IMR-90 (cell line): ENCODE measurements around the gene BTG2. TPM values are rescaled to one million over a fixed set of nuclear protein-coding genes. Genes with fewer than 3 reads are reported as not detected.
"Not testable (repeated sequence)": the region's sequence is repeated elsewhere in the genome, so short reads cannot be mapped to it uniquely, and the experiment has no call there.

Experiments
- ATAC-seq: fragments of 200-7000 bp; cut with Tn5 transposase; 2 replicates; pipeline ENCODE4 v1.9.1; 2020; ENCODE audit warnings: low read depth, mild to moderate bottlenecking, moderate library complexity
- BruUV-seq: library from RNA; stranded (reverse); fragments of 400-500 nt; replicated peaks from 2 replicates; lab custom pipeline; 2021; lab: Mats Ljungman, UMichigan
- CTCF ChIA-PET: fragments of 300-600 bp; formaldehyde crosslinking; extraction: SDS; loops from one replicate; lab custom pipeline; 2021; ENCODE audit warnings: antibody characterized with exemption; lab: Yijun Ruan, JAX
- POLR2A ChIA-PET: fragments of 300-600 bp; sonication (Branson Sonifier 250); formaldehyde crosslinking; loops from one replicate; lab custom pipeline; 2022; ENCODE audit warnings: antibody characterized with exemption; ENCODE audit not compliant: unreplicated experiment; lab: Charles Lee
- DNase-seq: peaks from one replicate; pipeline ENCODE4 v3.0.0; 2013
- H2AFZ ChIP-seq: replicated peaks from 2 replicates; pipeline ENCODE3; 2013; ENCODE audit warnings: low read length, mild to moderate bottlenecking; ENCODE audit not compliant: poor library complexity
- H2AK5ac ChIP-seq: 2 replicates; pipeline ENCODE4 v1.6.1; 2013; ENCODE audit warnings: low read depth, low read length, inconsistent platforms
- H2AK9ac ChIP-seq: replicated peaks from 2 replicates; pipeline ENCODE3; 2013; ENCODE audit warnings: mild to moderate bottlenecking, low read depth, low read length, moderate library complexity; ENCODE audit not compliant: poor library complexity
- H2BK120ac ChIP-seq: 2 replicates; pipeline ENCODE4 v1.6.1; 2013; ENCODE audit warnings: low read depth, low read length, inconsistent platforms
- H2BK15ac ChIP-seq: 3 replicates; pipeline ENCODE4 v1.6.1; 2013; ENCODE audit warnings: low read depth, low read length, inconsistent platforms
- H2BK20ac ChIP-seq: 2 replicates; pipeline ENCODE4 v1.6.1; 2013; ENCODE audit warnings: low read depth, mild to moderate bottlenecking, inconsistent platforms, low read length, moderate library complexity
- H2BK5ac ChIP-seq: 2 replicates; pipeline ENCODE4 v1.6.1; 2013; ENCODE audit warnings: mild to moderate bottlenecking, low read depth, low read length, inconsistent platforms; ENCODE audit not compliant: poor library complexity, severe bottlenecking
- H3K14ac ChIP-seq: replicated peaks from 2 replicates; pipeline ENCODE4 v1.6.1; 2013; ENCODE audit warnings: low read depth, low read length, inconsistent platforms
- H3K18ac ChIP-seq: 2 replicates; pipeline ENCODE4 v1.6.1; 2013; ENCODE audit warnings: low read depth, low read length, control low read depth
- H3K23ac ChIP-seq: 2 replicates; pipeline ENCODE4 v1.6.1; 2013; ENCODE audit warnings: low read depth, low read length, inconsistent platforms
- H3K27ac ChIP-seq: 2 replicates; pipeline ENCODE4 v1.5.1; 2013; ENCODE audit warnings: mild to moderate bottlenecking, control low read depth, low read length; ENCODE audit not compliant: insufficient read depth
- H3K27me3 ChIP-seq: 2 replicates; pipeline ENCODE4 v1.6.1; 2013; ENCODE audit warnings: low read length; ENCODE audit not compliant: control insufficient read depth, insufficient read depth
- H3K36me3 ChIP-seq: 2 replicates; pipeline ENCODE4 v1.6.1; 2013; ENCODE audit warnings: low read length, mixed read lengths; ENCODE audit not compliant: control insufficient read depth, insufficient read depth
- H3K4ac ChIP-seq: 2 replicates; pipeline ENCODE4 v1.6.1; 2013; ENCODE audit warnings: low read depth, low read length, inconsistent platforms
- H3K4me1 ChIP-seq: 2 replicates; pipeline ENCODE4 v1.6.1; 2013; ENCODE audit warnings: low read length, mixed read lengths; ENCODE audit not compliant: control insufficient read depth, insufficient read depth
- H3K4me2 ChIP-seq: 2 replicates; pipeline ENCODE4 v1.6.1; 2013; ENCODE audit warnings: low read depth, mild to moderate bottlenecking, control low read depth, low read length, moderate library complexity
- H3K4me3 ChIP-seq: 2 replicates; pipeline ENCODE4 v1.5.1; 2013; ENCODE audit warnings: low read depth, mild to moderate bottlenecking, control low read depth, low read length, moderate library complexity; ENCODE audit not compliant: insufficient read depth
- H3K56ac ChIP-seq: 2 replicates; pipeline ENCODE4 v1.6.1; 2013; ENCODE audit warnings: low read length, inconsistent platforms; ENCODE audit not compliant: insufficient read depth; ENCODE audit errors: extremely low read depth
- H3K79me1 ChIP-seq, 2 experiments: 2 replicates each; pipeline ENCODE4 v1.6.1; 2013; ENCODE audit warnings: low read length in 2 of 2, inconsistent platforms in 1 of 2, low read depth in 1 of 2
- H3K9ac ChIP-seq: 2 replicates; pipeline ENCODE4 v1.6.1; 2013; ENCODE audit warnings: low read depth, low read length, control low read depth
- H3K9me1 ChIP-seq: 2 replicates; pipeline ENCODE4 v1.6.1; 2013; ENCODE audit warnings: low read length, inconsistent platforms; ENCODE audit not compliant: insufficient read depth
- H3K9me3 ChIP-seq: 2 replicates; pipeline ENCODE4 v1.6.1; 2013; ENCODE audit warnings: low read length; ENCODE audit not compliant: control insufficient read depth, insufficient read depth
- H4K20me1 ChIP-seq: 2 replicates; pipeline ENCODE4 v1.6.1; 2013; ENCODE audit warnings: low read length, inconsistent platforms; ENCODE audit not compliant: insufficient read depth
- H4K5ac ChIP-seq: 2 replicates; pipeline ENCODE4 v1.6.1; 2013; ENCODE audit warnings: mild to moderate bottlenecking, low read depth, low read length, control low read depth
- H4K8ac ChIP-seq, 2 experiments: 2 replicates each; pipeline ENCODE4 v1.6.1; 2013; ENCODE audit warnings: low read depth in 2 of 2, low read length in 2 of 2, control low read depth in 1 of 2, inconsistent platforms in 1 of 2
- H4K91ac ChIP-seq: 2 replicates; pipeline ENCODE4 v1.6.1; 2013; ENCODE audit warnings: low read depth, low read length, inconsistent platforms; ENCODE audit not compliant: insufficient read depth
- WGBS, 2 experiments: methylation state at CpG; one replicate each; pipeline versions ENCODE4 v1.1.5 to v1.1.7; 2013; ENCODE audit warnings: missing lambda C conversion rate in 2 of 2; ENCODE audit not compliant: insufficient read length in 1 of 2; ENCODE audit errors: extremely low coverage in 2 of 2; 5-methylcytosine and 5-hydroxymethylcytosine counted together
- dilution Hi-C: fragments of 300-500 bp; cut with HindIII; formaldehyde crosslinking; loops from one replicate; pipeline ENCODE4 v1.14.3; 2018; ENCODE audit warnings: low sequenced_read_pairs; ENCODE audit not compliant: unreplicated experiment
- in situ Hi-C: fragments of 300-500 bp; cut with MboI; formaldehyde crosslinking; loops from 3 replicates; pipeline ENCODE4 v1.14.3; 2019; ENCODE audit warnings: low sequenced_read_pairs, inconsistent platforms, mixed read lengths
- intact Hi-C: fragments of 100-400 bp; cut with micrococcal nuclease; formaldehyde crosslinking; loops from 2 replicates; pipeline ENCODE4 v1.10.0; 2022
- polyA plus RNA-seq, 3 experiments: library from polyadenylated mRNA; depleted of rRNA; stranded (reverse); fragments of >200 nt; gene quantifications; 2 replicates each; pipeline ENCODE4 v1.2.3, GENCODE V29; 2012; ENCODE audit warnings: low replicate concordance in 1 of 3
- total RNA-seq: library from RNA; depleted of rRNA; stranded (reverse); fragments of >200 nt; gene quantifications from 2 replicates; pipeline ENCODE4 v1.2.3, GENCODE V29; 2012

Gene BTG2
- total and polyA plus RNA-seq, 2 of the 4 experiments (the other 2 are of a cell fraction) = 8.4 to 18.8 TPM

DNA sequence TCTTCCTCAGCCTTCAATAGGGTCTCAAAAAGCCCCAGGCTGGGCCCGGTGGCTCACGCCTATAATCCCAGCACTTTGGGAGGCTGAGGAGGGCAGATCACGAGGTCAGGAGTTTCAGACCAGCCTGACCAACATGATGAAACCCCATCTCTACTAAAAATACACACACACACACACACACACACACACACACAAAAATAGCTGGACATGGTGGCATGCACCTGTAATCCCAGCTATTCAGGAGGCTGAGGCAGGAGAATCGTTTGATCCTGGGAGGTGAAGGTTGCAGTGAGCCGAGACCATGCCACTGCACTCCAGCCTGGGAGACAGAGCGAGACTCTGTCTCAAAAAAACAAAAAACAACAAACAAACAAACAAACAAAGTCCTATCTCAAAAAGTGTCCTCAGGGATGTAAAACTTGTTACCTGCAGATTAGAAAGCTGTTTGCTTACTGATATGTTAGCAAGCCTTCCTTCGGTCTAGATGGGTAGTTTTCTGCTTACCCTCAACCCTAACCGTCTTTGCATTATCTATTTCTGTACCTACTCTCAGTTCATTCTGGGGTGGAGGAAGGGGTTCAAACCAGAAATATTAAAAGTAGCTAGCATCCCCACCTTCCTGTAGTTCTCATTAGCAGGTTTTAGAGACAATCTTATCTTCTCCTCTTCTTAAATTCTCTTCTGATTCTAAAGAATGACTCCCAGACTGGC lies 5.4 kb upstream of the BTG2 start:
- H3K23ac ChIP-seq, H2BK15ac ChIP-seq, H4K20me1 ChIP-seq, BruUV-seq, H3K4me2 ChIP-seq, H2AK9ac ChIP-seq, H3K4me3 ChIP-seq, H2AFZ ChIP-seq, ATAC-seq, H4K8ac ChIP-seq, in situ Hi-C loops, H3K79me1 ChIP-seq, H2BK5ac ChIP-seq, H2AK5ac ChIP-seq, H3K9ac ChIP-seq, intact Hi-C loops, H3K14ac ChIP-seq, H3K27ac ChIP-seq, H3K9me3 ChIP-seq, H3K18ac ChIP-seq, POLR2A ChIA-PET, H3K4me1 ChIP-seq, H4K5ac ChIP-seq, H4K91ac ChIP-seq, DNase-seq, H2BK120ac ChIP-seq, H3K9me1 ChIP-seq, dilution Hi-C loops, CTCF ChIA-PET, H3K36me3 ChIP-seq, H3K56ac ChIP-seq, H3K4ac ChIP-seq, H2BK20ac ChIP-seq: not testable (repeated sequence)
- peaks cover 48% of the 10 kb centered on the region for H3K27me3 ChIP-seq
- WGBS, 2 experiments = 100% methylated on average over 1 of the region's 8 CpGs; no CpG with 5 or more reads in 1 of the 2 experiments
